ENCODE data around the gene BDKRB2.

Gene BDKRB2

DNA sequence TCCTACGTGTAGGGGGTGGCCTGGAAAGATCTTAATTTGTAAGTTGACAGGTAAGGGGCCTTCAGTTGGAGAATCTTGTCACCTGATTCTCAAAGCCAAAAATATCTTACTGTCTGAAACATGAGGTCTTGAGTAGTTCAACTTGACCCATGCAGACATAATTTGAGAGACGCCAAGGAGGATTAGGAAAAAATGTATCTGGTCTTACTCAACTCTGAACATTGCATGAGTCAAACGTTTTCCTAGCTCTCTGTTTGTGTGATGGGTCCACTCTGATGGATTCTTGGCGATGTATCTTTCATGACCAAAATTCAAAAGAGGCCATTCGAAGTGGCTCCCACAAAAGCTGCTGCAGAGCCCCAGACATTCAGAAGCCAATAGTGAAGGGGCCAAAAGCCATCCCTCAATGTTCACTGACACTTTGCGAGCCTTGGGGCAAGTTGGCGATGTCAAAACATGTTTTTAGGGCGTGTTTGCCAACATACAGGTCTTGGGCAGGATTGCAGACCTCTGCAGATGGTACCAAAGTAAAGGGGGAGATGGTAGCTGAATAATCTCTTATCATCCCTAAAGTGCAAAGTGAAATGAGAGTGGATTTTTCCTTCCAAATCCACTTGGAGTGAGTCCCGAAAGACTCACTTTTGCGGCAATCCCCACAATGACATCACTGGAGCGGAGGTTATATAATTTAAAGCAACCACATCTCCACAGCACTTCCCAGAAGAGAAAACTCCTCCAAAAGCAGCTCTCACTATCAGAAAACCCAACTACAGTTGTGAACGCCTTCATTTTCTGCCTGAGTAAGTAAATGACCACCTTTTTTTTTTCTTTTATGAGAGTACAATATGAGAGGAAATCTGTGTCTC lies 51.1 kb downstream of the BDKRB2 start, which contains the start of gene BDKRB1:
BDKRB1 (plus strand) TSS at position 710 of the 866 bp plus-strand sequence. CDS start 7,473 bp downstream, outside the sequence.
- no peak for DNase-seq

DNA sequence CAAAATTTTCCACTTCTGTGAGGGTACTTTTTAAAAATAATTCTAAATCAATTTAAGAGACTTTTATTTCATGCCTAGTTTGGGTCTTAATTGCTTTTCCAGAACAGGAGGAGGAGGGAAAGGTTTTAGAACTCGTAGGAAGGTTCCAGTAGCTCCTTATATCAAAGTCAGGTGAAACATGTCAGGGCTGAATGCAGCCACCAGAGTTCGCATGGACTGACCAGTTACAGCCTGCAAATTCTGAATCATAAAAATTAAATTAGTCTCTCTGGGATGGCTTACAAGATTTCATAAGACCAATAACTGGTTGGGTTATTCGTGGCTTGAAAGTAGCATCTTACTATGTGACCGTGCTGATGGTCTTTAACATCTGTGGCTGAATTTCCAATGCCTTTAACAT lies 51.8 kb downstream of the BDKRB2 start:
- DNase-seq, result no peak

DNA sequence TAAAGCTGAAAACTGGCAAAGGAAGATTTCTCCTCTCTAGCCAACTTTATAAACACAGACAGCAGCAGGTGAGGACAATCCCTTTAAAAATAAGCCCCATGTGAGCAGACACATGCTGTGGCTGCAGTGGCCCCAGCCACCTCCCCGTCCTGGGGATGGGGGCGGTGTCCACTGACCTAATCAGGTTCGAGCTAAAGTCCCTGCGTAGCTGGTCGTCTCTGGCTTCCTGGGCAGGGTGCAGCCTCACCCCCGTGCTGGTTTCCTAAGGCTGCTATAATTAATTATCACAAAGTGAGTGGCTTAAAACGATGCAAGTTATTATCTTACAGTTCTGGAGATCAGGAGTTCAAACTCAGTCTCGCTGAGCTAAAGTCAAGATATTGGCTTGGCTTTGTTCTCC lies 52.4 kb downstream of the BDKRB2 start:
- no peak for DNase-seq

DNA sequence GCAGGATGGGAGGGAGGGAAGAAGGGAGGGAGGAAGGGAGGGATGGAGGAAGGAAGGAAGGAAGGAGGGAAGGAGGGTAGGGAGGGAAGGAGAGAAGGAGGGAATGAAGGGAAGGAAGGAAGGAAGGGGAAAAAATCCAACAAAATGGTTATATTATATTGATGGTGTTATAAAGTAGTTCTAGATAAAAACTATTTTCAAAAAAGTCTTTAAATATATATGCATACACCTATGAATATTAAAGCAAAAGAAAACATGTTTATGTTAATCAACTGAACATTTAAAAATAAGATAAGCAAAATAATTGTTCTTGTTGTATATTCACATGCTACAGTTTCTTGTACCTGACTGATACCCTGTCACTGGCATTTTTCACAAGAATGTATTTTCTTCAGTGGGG lies 53.3 kb downstream of the BDKRB2 start:
- DNase-seq, result no peak

GRCh38 chr14:96260341-96260821 lies 55.7 kb downstream of the BDKRB2 start:
- no peak for DNase-seq

DNA sequence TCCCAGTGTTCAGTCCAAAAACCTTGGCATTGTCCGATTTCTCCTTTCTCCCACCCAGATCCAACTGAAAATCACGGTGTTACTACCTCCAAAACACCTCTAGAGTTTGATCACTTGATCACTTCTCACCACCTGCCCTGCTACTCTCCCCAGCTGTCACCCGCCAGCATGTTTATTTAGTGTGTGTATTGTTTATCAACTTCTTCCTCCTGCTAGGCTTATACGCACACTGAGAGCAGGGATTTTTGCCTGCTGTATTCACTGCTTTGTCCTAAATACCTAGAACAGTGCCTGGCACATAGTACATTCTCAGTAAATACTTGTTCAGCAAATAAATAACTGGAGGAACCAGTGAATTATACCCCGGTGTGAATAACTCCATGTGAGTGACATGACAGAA lies 56.4 kb downstream of the BDKRB2 start:
- DNase-seq, result no peak

DNA sequence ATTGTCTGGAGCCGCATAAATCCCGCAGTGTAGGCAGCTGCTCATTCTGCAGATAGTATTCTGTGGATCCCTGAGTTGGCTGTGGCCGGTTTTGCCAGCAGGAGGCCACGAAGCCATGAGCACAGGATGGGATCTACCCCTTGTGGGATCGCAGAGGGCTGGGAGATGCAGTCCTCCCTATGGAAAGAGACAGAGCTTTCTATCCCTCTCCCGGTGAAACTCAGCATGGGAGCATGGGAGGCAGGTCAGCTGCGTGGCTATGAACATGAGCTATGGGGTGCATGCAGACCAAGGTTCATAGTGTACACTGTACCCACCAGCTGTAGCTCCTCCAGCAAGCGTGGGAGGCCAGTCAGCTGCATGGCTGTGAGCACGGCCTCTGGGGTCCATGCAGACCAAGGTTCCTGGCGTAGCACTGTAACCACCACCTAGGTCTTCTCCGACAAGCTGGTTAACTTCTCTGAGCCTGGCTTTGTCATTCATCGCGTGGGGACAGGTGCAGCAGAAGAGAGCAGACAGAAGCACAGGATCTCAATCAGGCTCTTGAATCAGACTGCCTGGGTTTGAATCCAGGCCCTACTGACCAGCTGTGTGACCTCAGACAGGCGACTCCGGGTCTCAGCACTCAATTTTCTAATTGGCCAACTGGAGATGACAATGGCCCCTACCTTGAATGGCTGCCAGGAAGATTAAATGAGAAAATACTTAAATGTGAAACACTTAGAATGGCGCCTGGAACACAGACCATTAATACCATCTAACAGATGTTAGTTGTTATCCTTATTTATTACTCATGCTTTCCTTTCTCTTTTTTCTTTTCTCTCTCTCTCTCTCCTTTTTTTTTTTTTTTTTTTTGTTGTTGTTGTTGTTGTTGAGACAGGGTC lies 57.4 kb downstream of the BDKRB2 start:
- no peak for DNase-seq

GRCh38 chr14:96263347-96264199 lies 58.9 kb downstream of the BDKRB2 start:
- DNase-seq, result no peak

- no peak for DNase-seq
Measured at GRCh38 chr14:96264200-96264553, 59.5 kb downstream of the BDKRB2 start.

GRCh38 chr14:96264853-96265252 lies 60.2 kb downstream of the BDKRB2 start:
- DNase-seq, result no peak

DNA sequence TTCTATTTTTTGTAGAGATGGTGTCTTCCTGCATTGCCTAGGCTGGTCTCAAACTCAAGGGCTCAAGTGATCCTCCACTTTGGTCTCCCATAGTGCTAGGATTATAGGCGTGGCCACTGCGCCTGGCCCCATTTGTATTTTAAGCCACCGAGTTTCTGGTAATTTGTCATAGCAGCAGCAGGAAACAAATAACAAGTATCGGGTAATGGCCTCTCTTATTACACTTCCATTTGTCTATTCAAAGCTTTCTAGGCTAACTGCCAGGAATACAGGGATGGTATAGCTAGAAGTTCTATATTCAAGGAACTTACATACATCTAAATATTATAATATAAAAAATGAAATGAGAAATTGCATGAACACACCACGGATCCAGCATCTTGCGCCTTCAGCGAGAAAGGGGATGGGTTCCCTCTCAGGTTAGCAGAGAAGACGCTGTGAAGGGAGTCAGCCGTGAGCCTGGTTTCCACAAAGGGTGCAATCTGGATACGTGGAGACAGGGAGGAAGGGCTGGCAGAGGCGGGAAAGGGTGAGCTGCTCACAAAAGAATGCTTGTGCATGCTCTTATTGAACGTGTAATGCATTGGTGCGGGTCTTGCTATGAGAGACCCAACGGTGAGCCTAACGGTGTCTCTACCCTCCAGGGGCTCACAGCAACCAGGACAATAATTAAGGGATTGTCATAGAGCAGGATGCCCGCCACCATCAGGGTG lies 60.9 kb downstream of the BDKRB2 start:
- DNase-seq, result no peak

GRCh38 chr14:96267336-96267735 lies 62.7 kb downstream of the BDKRB2 start:
- DNase-seq, result no peak

GRCh38 chr14:96267916-96268315 lies 63.3 kb downstream of the BDKRB2 start:
- no peak for DNase-seq

DNA sequence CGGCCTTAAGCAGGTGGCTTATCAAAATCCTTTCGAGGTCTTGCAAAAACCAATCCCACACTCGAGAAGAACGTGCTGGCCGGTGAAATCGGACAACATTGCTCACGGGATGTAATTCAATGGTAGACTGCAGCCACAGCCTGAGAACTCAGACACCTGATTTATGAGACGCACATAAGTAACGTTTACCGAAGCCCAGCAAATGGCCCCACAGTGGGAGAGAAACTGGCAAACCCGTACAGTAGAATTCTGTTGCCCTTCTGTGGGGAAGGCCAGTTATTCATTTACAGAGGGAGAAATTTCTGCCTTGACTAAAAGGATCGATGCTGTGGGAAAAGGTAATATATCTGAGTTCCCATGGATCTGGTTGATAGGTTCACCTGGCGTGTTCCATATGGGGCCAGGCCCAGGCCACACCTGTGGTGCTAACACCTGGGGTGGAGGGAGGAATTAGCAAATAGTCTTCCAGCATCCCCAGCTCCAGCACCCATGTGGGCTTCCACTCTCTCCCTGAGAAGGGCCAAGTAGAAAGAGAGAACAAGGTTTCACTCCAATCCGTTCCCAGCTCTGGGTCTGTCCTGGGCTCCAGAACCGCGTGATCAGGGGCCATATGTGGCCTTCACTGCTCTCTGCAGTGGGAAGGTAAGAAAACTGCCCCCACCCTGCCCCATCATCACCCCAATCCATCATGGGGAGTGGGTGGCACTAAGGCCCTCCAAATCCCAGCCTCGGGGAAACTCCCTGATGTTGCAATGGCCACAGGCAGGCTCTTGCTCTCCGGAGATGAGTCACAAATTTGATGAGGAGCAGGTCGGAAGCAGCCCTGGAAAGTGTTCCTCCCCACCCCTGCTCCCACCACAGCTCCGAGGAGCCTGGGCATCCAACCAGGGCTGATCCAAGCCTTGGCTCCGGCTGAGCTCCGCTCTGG lies 64.1 kb downstream of the BDKRB2 start:
- DNase-seq, result no peak

DNA sequence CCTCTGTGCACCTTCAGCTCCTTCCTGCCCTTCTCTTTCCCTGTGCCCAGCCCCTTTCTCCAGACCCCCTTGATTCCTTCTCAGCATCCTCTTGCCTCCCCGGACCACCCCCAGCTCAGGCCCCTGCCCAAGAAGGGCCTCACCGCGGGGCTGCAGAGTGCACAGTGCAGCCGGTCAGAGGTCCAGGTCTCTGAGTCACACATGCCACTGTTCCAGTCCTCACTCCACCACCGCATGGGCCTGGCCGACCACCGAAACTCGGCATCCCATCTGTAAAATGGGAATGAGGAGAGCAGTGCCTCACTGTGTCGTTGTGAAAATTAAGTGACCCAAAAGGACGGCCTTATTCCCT lies 64.7 kb downstream of the BDKRB2 start:
- no peak for DNase-seq

DNA sequence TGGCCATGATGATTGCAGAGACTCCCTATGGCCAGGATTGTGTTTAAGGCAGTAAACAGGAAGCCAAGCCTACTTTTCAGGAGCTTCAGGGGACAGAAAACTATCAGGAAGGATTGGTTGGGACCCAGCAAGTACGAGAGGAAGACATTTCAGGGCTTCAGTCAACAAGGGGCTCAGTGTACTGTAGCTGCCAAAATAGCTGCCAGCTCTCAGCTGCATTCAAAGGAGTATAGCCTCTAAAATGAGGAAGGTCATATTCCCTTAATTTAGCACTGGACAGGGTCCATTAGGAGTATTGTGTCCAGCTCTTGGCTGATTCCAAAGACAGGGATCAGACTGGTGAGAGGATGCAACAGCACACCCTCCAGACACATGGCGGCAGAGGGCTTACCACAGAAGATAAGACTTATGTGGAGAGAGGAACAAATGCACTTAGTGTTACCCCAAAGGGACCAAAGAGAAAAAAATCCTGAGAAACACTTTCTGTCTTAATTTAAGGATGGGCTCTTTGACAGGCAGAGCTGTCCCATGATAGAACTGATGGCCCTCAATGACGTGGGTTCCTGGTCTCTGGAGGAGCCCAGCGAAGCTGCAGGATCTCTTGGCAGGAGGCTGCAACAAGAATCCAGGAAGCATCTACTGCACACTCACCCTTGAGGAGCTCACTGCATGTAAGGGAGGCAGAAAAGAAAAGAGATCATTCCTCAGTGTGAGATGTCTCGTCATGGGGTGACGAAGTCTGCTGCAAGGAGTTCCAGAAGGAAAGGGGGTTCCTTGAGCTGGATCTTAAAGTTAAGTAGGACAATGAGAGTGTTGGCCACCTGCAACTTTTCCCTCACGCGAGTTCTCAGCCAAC lies 66.2 kb downstream of the BDKRB2 start:
- DNase-seq, result no peak

GRCh38 chr14:96271421-96271762 lies 66.8 kb downstream of the BDKRB2 start:
- DNase-seq, result no peak

DNA sequence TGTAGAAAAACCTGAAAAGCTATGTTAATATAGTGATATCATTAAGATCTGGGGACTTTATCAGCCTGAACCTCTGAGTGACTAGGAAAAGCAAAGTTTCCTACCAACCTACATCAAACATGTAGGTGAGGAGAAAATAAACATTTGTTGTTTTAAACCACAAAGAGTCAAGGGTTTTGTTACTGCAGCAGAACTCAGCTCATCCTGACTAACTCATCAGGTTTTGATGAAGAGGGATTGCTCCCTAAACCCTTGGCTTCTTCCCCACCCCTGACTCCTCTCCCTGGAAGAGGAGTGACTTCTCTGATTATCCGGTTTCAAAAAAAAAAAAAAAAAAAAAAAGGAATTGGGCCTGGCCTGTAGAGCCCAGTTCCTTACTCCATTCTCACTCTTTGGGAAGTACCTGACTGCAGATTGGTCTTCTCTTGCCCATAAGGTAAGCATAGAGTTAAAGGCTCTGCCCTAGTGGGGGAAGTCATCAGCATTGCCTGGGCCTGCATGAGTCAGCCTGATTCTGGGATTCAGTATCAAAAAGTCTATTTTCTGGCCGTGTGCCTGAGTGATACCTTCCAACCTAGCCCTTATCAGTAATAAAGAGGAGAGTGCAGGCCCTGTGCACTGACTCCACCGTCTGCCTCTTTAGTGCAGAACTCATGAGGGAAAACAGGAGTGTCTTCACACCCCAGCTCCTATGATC lies 68.3 kb downstream of the BDKRB2 start:
- DNase-seq, result no peak

- DNase-seq, result no peak
Measured at GRCh38 chr14:96273629-96274028, 69.0 kb downstream of the BDKRB2 start.

All from activated gamma-delta T cell (primary cell).